DND-41 (cell line): ENCODE results near the gene GTF2E1.

ENCODE experiments used
- CTCF ChIP-seq: IDR thresholded peaks from 2 replicates; pipeline ENCODE4 v1.5.1; 2012; ENCODE audit warnings: borderline replicate concordance, low read length, moderate library complexity, mild to moderate bottlenecking; ENCODE audit not compliant: poor library complexity, severe bottlenecking; ENCODE audit errors: extremely low read depth
- EZH2 ChIP-seq: IDR thresholded peaks from 3 replicates; pipeline ENCODE4 v1.6.1; 2012; ENCODE audit warnings: borderline replicate concordance, low read depth, mild to moderate bottlenecking, moderate library complexity, low read length, inconsistent platforms; ENCODE audit not compliant: severe bottlenecking

- TF ChIP-seq EZH2 (no peak), CTCF (no peak)
These were observed 32.9 kb downstream of the GTF2E1 start for GRCh38 chr3:120775411-120775810.
